DND-41 (cell line): ENCODE results near the gene MAFB.

Experiments
- EZH2 ChIP-seq: IDR thresholded peaks from 3 replicates; pipeline ENCODE4 v1.6.1; 2012; ENCODE audit warnings: borderline replicate concordance, low read depth, mild to moderate bottlenecking, moderate library complexity, low read length, inconsistent platforms; ENCODE audit not compliant: severe bottlenecking
- TF ChIP-seq, protein P1 (sequence below): IDR thresholded peaks from 2 replicates; pipeline ENCODE4 v1.5.1; 2012; ENCODE audit warnings: borderline replicate concordance, low read length, moderate library complexity, mild to moderate bottlenecking; ENCODE audit not compliant: poor library complexity, severe bottlenecking; ENCODE audit errors: extremely low read depth

DNA sequence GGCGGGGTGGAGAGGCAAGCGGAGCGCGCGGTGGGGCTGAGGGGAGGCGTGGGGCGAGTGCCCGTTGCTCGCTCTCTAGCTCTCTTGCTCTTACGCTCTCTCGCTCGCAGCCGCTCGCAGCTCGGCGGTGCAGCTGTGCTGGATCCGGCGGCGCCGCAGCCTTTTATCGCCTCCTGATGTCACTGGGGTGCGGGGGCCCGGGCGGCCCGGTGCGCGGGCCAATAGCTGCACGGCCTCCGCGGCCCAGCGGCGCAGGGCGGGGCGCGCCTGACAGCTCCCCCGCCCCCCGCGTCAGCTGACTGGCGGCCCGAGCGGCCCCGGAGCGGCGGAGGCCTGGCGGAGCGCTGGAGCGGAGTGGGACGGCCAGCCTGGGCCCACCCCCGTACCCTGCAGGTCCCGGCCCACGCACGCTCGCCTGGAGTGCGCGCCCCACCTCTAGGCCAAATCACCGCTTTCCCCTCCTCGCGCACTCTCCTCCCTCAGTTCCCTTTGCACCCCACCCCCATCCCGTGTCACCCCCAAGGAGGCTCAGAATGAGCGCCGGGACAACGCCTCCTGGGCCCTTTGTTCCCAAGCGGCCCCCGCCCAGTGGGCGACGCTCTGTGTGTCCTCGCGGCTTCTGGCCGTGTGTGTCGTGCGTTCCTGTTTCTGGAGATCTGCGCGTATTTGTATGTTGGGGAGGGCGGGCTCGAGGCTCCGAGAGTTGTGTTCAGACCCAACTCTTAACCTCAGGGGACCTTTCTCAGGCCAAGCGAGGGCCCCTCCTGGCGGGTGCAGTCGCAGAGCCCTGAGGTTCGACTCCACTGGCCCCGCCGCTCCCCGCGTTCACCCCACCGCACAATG lies at the start of gene MAFB:
- TF ChIP-seq, protein P1, sequence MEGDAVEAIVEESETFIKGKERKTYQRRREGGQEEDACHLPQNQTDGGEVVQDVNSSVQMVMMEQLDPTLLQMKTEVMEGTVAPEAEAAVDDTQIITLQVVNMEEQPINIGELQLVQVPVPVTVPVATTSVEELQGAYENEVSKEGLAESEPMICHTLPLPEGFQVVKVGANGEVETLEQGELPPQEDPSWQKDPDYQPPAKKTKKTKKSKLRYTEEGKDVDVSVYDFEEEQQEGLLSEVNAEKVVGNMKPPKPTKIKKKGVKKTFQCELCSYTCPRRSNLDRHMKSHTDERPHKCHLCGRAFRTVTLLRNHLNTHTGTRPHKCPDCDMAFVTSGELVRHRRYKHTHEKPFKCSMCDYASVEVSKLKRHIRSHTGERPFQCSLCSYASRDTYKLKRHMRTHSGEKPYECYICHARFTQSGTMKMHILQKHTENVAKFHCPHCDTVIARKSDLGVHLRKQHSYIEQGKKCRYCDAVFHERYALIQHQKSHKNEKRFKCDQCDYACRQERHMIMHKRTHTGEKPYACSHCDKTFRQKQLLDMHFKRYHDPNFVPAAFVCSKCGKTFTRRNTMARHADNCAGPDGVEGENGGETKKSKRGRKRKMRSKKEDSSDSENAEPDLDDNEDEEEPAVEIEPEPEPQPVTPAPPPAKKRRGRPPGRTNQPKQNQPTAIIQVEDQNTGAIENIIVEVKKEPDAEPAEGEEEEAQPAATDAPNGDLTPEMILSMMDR = no peak
- TF ChIP-seq EZH2 = no peak
